Endodermal cell (in vitro differentiated cells): ENCODE measurements around the gene LPXN. TPM values are rescaled to one million over a fixed set of nuclear protein-coding genes. Genes with fewer than 3 reads are reported as not detected.

Experiments used
- DNase-seq: peaks from one replicate; pipeline ENCODE4 v3.0.0-alpha.2; 2017
- H3K27ac ChIP-seq: 2 replicates; pipeline ENCODE4 v1.5.1; 2013; ENCODE audit warnings: mild to moderate bottlenecking, low read depth, low read length, moderate library complexity
- H3K27me3 ChIP-seq: 2 replicates; pipeline ENCODE4 v1.6.1; 2013; ENCODE audit warnings: mild to moderate bottlenecking, low read length, moderate library complexity; ENCODE audit not compliant: insufficient read depth, control insufficient read depth, poor library complexity, severe bottlenecking
- H3K36me3 ChIP-seq: 2 replicates; pipeline ENCODE4 v1.7.0; 2013; ENCODE audit warnings: mild to moderate bottlenecking, low read length, moderate library complexity; ENCODE audit not compliant: control insufficient read depth, insufficient read depth
- H3K4me1 ChIP-seq: one replicate; pipeline ENCODE4 v1.7.0; 2013; ENCODE audit warnings: low read length; ENCODE audit not compliant: control insufficient read depth, insufficient read depth
- H3K4me3 ChIP-seq: 2 replicates; pipeline ENCODE4 v1.5.1; 2013; ENCODE audit warnings: mild to moderate bottlenecking, low read length, moderate library complexity
- H3K9ac ChIP-seq: 2 replicates; pipeline ENCODE4 v1.6.1; 2013; ENCODE audit warnings: mild to moderate bottlenecking, low read length, moderate library complexity; ENCODE audit not compliant: poor library complexity, severe bottlenecking; ENCODE audit errors: extremely low read depth
- H3K9me3 ChIP-seq: 2 replicates; pipeline ENCODE4 v1.6.1; 2013; ENCODE audit warnings: mild to moderate bottlenecking, low read length, moderate library complexity; ENCODE audit not compliant: control insufficient read depth
- H3K27ac Mint-ChIP-seq: 2 replicates; pipeline ENCODE4 v1.8.0; 2020; ENCODE audit warnings: mixed read lengths
- H3K27me3 Mint-ChIP-seq: 2 replicates; pipeline ENCODE4 v1.8.0; 2021; ENCODE audit warnings: mild to moderate bottlenecking, mixed read lengths; ENCODE audit not compliant: insufficient read depth
- H3K36me3 Mint-ChIP-seq: 2 replicates; pipeline ENCODE4 v1.8.0; 2020; ENCODE audit warnings: low read depth, mixed read lengths
- H3K4me1 Mint-ChIP-seq: 2 replicates; pipeline ENCODE4 v1.8.0; 2020; ENCODE audit warnings: mixed read lengths
- H3K4me3 Mint-ChIP-seq: 2 replicates; pipeline ENCODE4 v1.8.0; 2020; ENCODE audit warnings: mild to moderate bottlenecking, moderate library complexity, mixed read lengths
- H3K9me3 Mint-ChIP-seq: 2 replicates; pipeline ENCODE4 v1.8.0; 2020; ENCODE audit warnings: mild to moderate bottlenecking, mixed read lengths
- WGBS, 2 experiments: methylation state at CpG; one replicate each; pipeline versions ENCODE4 v1.1.5 to v1.1.7; 2013; ENCODE audit warnings: missing lambda C conversion rate in 2 of 2, mixed read lengths in 1 of 2; ENCODE audit not compliant: insufficient coverage in 1 of 2, insufficient read length in 1 of 2; 5-methylcytosine and 5-hydroxymethylcytosine counted together
- total RNA-seq, 2 donors: library from RNA; stranded (reverse); fragmentation: NEBNext Ultra II Directional in 1 of 2; extraction: Animal tissue kit (Norgen Biotek cat#: 25700) in 1 of 2; gene quantifications; 2 replicates in 1 of 2; 3 replicates in 1 of 2; pipeline ENCODE4 v1.2.1, GENCODE V29; 2021
- TF ChIP-seq, protein P1 (sequence below): fragments of 200-600 bp; sonication (generic); conservative IDR thresholded peaks from 2 replicates; pipeline ENCODE4 v1.5.0; 2021; ENCODE audit warnings: antibody characterized with exemption, mild to moderate bottlenecking

The LPXN gene
- total RNA-seq, 2 donors from 2014 or later, result 1.9 to 2.7 TPM

DNA sequence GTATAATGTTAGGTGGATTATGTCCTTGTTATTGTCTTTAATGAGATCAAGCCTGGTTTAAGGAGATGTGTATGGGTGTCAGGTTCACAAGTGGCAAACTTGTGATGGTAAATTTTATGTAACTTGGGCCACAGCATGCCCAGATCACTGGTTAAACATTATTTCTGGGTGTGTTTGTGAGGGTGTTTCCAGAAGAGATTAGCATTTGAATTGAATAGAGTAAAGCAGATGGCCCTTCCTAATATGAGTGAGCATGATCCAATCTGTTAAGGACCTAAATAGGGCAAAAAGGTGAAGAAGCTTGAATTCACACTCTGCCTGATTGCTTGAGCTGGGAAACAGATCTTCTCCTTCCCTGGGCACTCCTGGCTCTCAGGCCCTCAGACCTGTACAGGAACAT, 88.5 kb downstream of the LPXN start:
- H3K36me3 ChIP-seq, result no peaks in the 10 kb centered on the region
- TF ChIP-seq, protein P1, sequence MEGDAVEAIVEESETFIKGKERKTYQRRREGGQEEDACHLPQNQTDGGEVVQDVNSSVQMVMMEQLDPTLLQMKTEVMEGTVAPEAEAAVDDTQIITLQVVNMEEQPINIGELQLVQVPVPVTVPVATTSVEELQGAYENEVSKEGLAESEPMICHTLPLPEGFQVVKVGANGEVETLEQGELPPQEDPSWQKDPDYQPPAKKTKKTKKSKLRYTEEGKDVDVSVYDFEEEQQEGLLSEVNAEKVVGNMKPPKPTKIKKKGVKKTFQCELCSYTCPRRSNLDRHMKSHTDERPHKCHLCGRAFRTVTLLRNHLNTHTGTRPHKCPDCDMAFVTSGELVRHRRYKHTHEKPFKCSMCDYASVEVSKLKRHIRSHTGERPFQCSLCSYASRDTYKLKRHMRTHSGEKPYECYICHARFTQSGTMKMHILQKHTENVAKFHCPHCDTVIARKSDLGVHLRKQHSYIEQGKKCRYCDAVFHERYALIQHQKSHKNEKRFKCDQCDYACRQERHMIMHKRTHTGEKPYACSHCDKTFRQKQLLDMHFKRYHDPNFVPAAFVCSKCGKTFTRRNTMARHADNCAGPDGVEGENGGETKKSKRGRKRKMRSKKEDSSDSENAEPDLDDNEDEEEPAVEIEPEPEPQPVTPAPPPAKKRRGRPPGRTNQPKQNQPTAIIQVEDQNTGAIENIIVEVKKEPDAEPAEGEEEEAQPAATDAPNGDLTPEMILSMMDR, result no peak
- H3K9ac ChIP-seq, result no peak overlapping the region
- Mint-ChIP-seq H3K36me3 (no peaks in the 10 kb centered on the region), H3K4me3 (no peak overlapping the region), H3K4me1 (peaks cover 18% of the 10 kb centered on the region), H3K27ac (no peak overlapping the region), H3K27me3 (peaks cover 10% of the 10 kb centered on the region), H3K9me3 (peaks cover 1% of the 10 kb centered on the region)
- H3K27me3 ChIP-seq, result peaks cover 9% of the 10 kb centered on the region
- no peaks in the 10 kb centered on the region for H3K4me1 ChIP-seq
- H3K27ac ChIP-seq, result no peak overlapping the region
- no peaks in the 10 kb centered on the region for H3K9me3 ChIP-seq
- DNase-seq, result no peak
- H3K4me3 ChIP-seq, result no peak overlapping the region

DNA sequence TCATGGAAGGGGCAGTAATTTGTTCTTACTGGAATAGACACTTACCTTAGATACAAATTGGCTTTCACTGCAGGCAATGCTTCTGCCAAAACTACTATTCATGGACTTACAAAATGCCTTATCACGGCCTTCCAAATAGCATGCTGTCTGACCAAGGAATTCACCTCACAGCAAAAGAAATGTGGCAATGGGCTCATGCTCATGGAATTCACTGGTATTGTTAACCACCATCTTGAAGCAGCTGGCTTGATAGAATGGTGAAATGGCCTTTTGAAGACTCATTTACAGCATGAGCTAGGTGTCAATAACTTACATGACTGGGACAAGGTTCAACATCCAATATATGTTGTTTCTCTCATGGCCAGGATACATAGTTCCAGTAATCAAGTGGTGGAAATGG, 89.7 kb downstream of the LPXN start:
- Mint-ChIP-seq H3K4me3 (no peak overlapping the region), H3K27me3 (peaks cover 10% of the 10 kb centered on the region), H3K9me3 (peaks cover 1% of the 10 kb centered on the region), H3K4me1 (peaks cover 18% of the 10 kb centered on the region), H3K27ac (no peak overlapping the region), H3K36me3 (no peaks in the 10 kb centered on the region)
- 78 to 83% methylated on average over 1 of the region's 1 CpG for WGBS, 2 experiments
- Histone ChIP-seq H3K27me3 (peaks cover 9% of the 10 kb centered on the region), H3K4me1 (no peaks in the 10 kb centered on the region), H3K9me3 (no peaks in the 10 kb centered on the region), H3K9ac (no peak overlapping the region), H3K36me3 (no peaks in the 10 kb centered on the region), H3K4me3 (no peak overlapping the region), H3K27ac (no peak overlapping the region)
- TF ChIP-seq, protein P1, result no peak
- DNase-seq, result no peak

Other genes with a start within 250 kb of the LPXN start
- not detected for gene OR5B17, start 216.8 kb downstream of the LPXN start, total RNA-seq
- gene OR5B3, start 169.0 kb downstream of the LPXN start, total RNA-seq, result not detected
- not detected for gene OR5B2, start 147.7 kb downstream of the LPXN start, total RNA-seq
- not detected for gene OR5B12, start 133.6 kb downstream of the LPXN start, total RNA-seq
- gene OR5B21, start 67.8 kb downstream of the LPXN start, total RNA-seq, result not detected
- gene ZFP91, start 3.2 kb upstream of the LPXN start, total RNA-seq, result 10 to 100 TPM; 28.0 to 31.0 TPM
- gene CNTF, start 46.8 kb upstream of the LPXN start, total RNA-seq, result 1 to 10 TPM; 1.7 to 3.7 TPM
- gene GLYAT, start 156.1 kb upstream of the LPXN start, total RNA-seq, result not detected